ENCODE data around the gene GALNS. TPM values are rescaled to one million over a fixed set of nuclear protein-coding genes. Genes with fewer than 3 reads are reported as not detected.

GALNS gene
- total and polyA plus RNA-seq, 2 of the 8 experiments (the other 6 are each of a cell fraction or from before 2014, with no cell fraction given) = 8.9 to 17.8 TPM

- Histone ChIP-seq H3K9ac (replicated peaks in 1 of 4; ENCODE audit: extremely low read depth in 1 of 4, low read depth in 3 of 4, low read length in 3 of 4) (peak overlapping the region in 3 of 4 experiments; percentile 39 to 86 (median 86); a peak in 3 of 7 replicates), H4K91ac (replicated peaks; ENCODE audit: insufficient read length, low read length) (no peak overlapping the region), H4K5ac (ENCODE audit: insufficient read length, low read depth, low read length) (no peak overlapping the region), H2BK20ac (ENCODE audit: low read length) (no peak overlapping the region), H3K18ac (ENCODE audit: extremely low read depth, low read length) (no peak overlapping the region), H3K23ac (ENCODE audit: insufficient read length) (no peak overlapping the region), H3K36me3 (ENCODE audit: control insufficient read depth in 2 of 4, insufficient read depth in 4 of 4, low read length in 3 of 4) (peaks cover 31 to 54% (median 40%) of the 10 kb centered on the region in 4 experiments), H3K79me1 (ENCODE audit: low read depth, low read length) (peaks cover 6% of the 10 kb centered on the region; the same call in 1 of the 2 replicates), H3K4me2 (ENCODE audit: insufficient read depth in 1 of 2, low read depth in 2 of 2, low read length in 2 of 2) (peak overlapping the region; percentile 82 to 90), H4K20me1 (replicated peaks in 1 of 2; ENCODE audit: control insufficient read depth in 1 of 2, insufficient read depth in 2 of 2, low read length in 2 of 2) (peaks cover 31 to 43% of the 10 kb centered on the region in 2 experiments), H3K56ac (replicated peaks; ENCODE audit: insufficient read length, low read depth, low read length) (no peak overlapping the region), H2BK120ac (replicated peaks; ENCODE audit: low read depth, low read length) (no peak overlapping the region), H3K14ac (ENCODE audit: insufficient read length) (no peak overlapping the region), H2AK5ac (ENCODE audit: low read depth, low read length) (no peak overlapping the region), H3K4me1 (replicated peaks in 1 of 4; ENCODE audit: control insufficient read depth in 3 of 4, insufficient read depth in 4 of 4, low read length in 3 of 4) (peaks cover 0 to 11% (median 5%) of the 10 kb centered on the region in 4 experiments; a peak in 6 of 7 replicates), H3K4ac (replicated peaks; ENCODE audit: insufficient read length, low read depth, low read length) (no peak overlapping the region), H2AFZ (ENCODE audit: low read length) (no peak overlapping the region), H2BK5ac (ENCODE audit: low read depth, low read length) (no peak overlapping the region), H3K79me2 (ENCODE audit: control insufficient read depth in 1 of 2, insufficient read depth in 2 of 2, low read length in 2 of 2) (peaks cover 0 to 20% of the 10 kb centered on the region in 2 experiments; a peak in 2 of 4 replicates), H3K27ac (ENCODE audit: low read depth, low read length) (peak overlapping the region; percentile 19; the same call in 1 of the 2 replicates), H3K4me3 (ENCODE audit: extremely low read depth in 1 of 4, insufficient read depth in 2 of 4, low read depth in 3 of 4, low read length in 4 of 4) (peak overlapping the region; percentile 67 to 86 (median 82)), H3K27me3 (replicated peaks in 1 of 4; ENCODE audit: control insufficient read depth in 3 of 4, extremely low read depth in 1 of 4, insufficient read depth in 3 of 4, low read length in 3 of 4) (no peaks in the 10 kb centered on the region), H3K23me2 (ENCODE audit: low read depth, low read length) (peaks cover 10% of the 10 kb centered on the region), H4K8ac (ENCODE audit: extremely low read depth, insufficient read depth, low read length) (no peak overlapping the region), H2BK12ac (ENCODE audit: low read depth, low read length) (no peak overlapping the region), H2BK15ac (ENCODE audit: low read length) (no peak overlapping the region), H3K9me3 (ENCODE audit: insufficient read depth in 2 of 2, low read depth in 1 of 2, low read length in 1 of 2) (no peaks in the 10 kb centered on the region)
- FAIRE-seq = no peak
- POLR2A ChIA-PET (ENCODE audit: partially characterized antibody) = interaction anchor here (0.6 to 8.1 kb wide), 40 partner anchors 9 to 392 kb away, joined by 3 to 77 read pairs (median 4); partner anchors contain the start of genes CBFA2T3, GALNS, IL17C and SLC22A31
- WGBS, 2 experiments (ENCODE audit: extremely low coverage in 1 of 2, insufficient coverage in 1 of 2, insufficient read length in 1 of 2, insufficient replicate concordance in 2 of 2, low coverage in 1 of 2, low lambda C conversion rate in 2 of 2, missing lambda C conversion rate in 1 of 2) = 77% methylated on average over 11 of the region's 12 CpGs; no CpG with 5 or more reads in 1 of the 2 experiments
- CTCF ChIA-PET (ENCODE audit: partially characterized antibody) = interaction anchor here (0.5 to 2.6 kb wide), 22 partner anchors 10 to 404 kb away, joined by 3 to 16 read pairs (median 4); partner anchors contain the start of gene CDH15
- DNase-seq (ENCODE audit: low read depth in 1 of 2, low spot score in 2 of 2) = no peak
- TF ChIP-seq GTF2F1 (IDR thresholded peaks at IDR 0.05; ENCODE audit: borderline replicate concordance, low read depth, low read length) = no peak
- TF ChIP-seq RBBP5 (IDR thresholded peaks at IDR 0.05; ENCODE audit: borderline replicate concordance, low read depth, low read length) = no peak
- no peak for TF ChIP-seq CEBPB (IDR thresholded peaks at IDR 0.05; ENCODE audit: low read depth, low read length)
- TF ChIP-seq KDM1A (IDR thresholded peaks at IDR 0.05; ENCODE audit: borderline replicate concordance, low read length) = no peak
- no peak for TF ChIP-seq RNF2 (IDR thresholded peaks at IDR 0.05; ENCODE audit: borderline replicate concordance, low read depth, low read length, missing control alignments, poor library complexity, severe bottlenecking)
- no peak for TF ChIP-seq ASH2L (IDR thresholded peaks at IDR 0.05; ENCODE audit: low read length)
- TF ChIP-seq KDM4A (IDR thresholded peaks at IDR 0.05; ENCODE audit: low read depth, low read length, severe bottlenecking) = no peak
- TF ChIP-seq ATF3 (IDR thresholded peaks at IDR 0.05; ENCODE audit: insufficient read depth, low read depth, low read length) = no peak
- no peak for TF ChIP-seq USF2 (IDR thresholded peaks at IDR 0.05; ENCODE audit: low read length)
Measured at GRCh38 chr16:88810166-88810911, 46.4 kb downstream of the GALNS start.
